ENCODE results near the gene FBXW8.

GRCh38 chr12:117038023-117038680, 127.4 kb downstream of the FBXW8 start:
- TF ChIP-seq POLR2A (IDR thresholded peaks at IDR 0.05) (no peak), CTCF (IDR thresholded peaks at IDR 0.05) (no peak)
